GM12891 (cell line): ENCODE results near the gene FOXL1.
A peak's percentile ranks its signal among the peaks of the same experiment; 100 is the strongest.

Experiments
- DNase-seq: peaks from one replicate; pipeline ENCODE4 v3.0.0; 2011; ENCODE audit warnings: low spot score; ENCODE audit not compliant: insufficient read length
- FAIRE-seq: peaks from 2 replicates; lab custom pipeline; 2011; peaks lifted over from hg19 to GRCh38; lab: Jason Lieb, UNC
- PAX5 ChIP-seq: IDR thresholded peaks from 2 replicates; pipeline ENCODE4 v1.6.1; 2011; ENCODE audit warnings: low read length, moderate library complexity, mild to moderate bottlenecking; ENCODE audit not compliant: insufficient read depth, severe bottlenecking
- POLR2A ChIP-seq: IDR thresholded peaks from 2 replicates; pipeline ENCODE4 v1.6.1; 2011; ENCODE audit warnings: low read depth, low read length, control low read depth
- POLR2AphosphoS5 ChIP-seq: IDR thresholded peaks from 2 replicates; pipeline ENCODE4 v1.6.1; 2011; ENCODE audit warnings: low read depth, low read length, control low read depth
- POU2F2 ChIP-seq: IDR thresholded peaks from 2 replicates; pipeline ENCODE4 v1.6.1; 2011; ENCODE audit warnings: low read depth, mild to moderate bottlenecking, control low read depth, low read length, moderate library complexity
- SPI1 ChIP-seq: IDR thresholded peaks from 2 replicates; pipeline ENCODE4 v1.6.1; 2011; ENCODE audit warnings: low read depth, low read length, control low read depth
- TAF1 ChIP-seq: IDR thresholded peaks from 2 replicates; pipeline ENCODE4 v1.6.1; 2011; ENCODE audit warnings: low read depth, low read length, control low read depth

FOXL1 gene

DNA sequence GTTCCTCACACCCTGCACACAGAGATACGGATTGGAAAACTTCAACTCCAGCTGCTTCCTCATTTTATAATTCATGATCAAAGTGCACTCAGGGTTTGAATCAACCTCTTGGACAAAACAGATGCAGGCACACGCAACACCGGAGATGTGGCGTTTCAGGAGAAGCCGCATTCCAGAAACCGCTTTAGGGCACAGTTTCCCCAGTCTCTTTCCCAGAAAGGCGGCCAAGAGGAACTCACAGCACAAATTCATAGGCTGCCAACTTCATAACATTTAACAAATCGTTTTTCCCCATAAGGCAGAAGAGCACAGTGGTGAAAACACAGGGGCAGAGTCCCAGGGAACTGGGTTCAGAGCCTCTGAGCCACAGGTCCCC is 31.7 kb upstream of the FOXL1 start:
- no peak for TF ChIP-seq SPI1
- TF ChIP-seq PAX5 = no peak
- no peak for TF ChIP-seq POU2F2
- no peak for TF ChIP-seq TAF1
- no peak for TF ChIP-seq POLR2A
- TF ChIP-seq POLR2AphosphoS5 = no peak
- DNase-seq (no peak), FAIRE-seq (no peak)

- DNase-seq = no peak
- FAIRE-seq = no peak
- no peak for TF ChIP-seq SPI1
- no peak for TF ChIP-seq PAX5
- TF ChIP-seq POU2F2 = no peak
Observed at GRCh38 chr16:86547286-86547685, 31.1 kb upstream of the FOXL1 start.

DNA sequence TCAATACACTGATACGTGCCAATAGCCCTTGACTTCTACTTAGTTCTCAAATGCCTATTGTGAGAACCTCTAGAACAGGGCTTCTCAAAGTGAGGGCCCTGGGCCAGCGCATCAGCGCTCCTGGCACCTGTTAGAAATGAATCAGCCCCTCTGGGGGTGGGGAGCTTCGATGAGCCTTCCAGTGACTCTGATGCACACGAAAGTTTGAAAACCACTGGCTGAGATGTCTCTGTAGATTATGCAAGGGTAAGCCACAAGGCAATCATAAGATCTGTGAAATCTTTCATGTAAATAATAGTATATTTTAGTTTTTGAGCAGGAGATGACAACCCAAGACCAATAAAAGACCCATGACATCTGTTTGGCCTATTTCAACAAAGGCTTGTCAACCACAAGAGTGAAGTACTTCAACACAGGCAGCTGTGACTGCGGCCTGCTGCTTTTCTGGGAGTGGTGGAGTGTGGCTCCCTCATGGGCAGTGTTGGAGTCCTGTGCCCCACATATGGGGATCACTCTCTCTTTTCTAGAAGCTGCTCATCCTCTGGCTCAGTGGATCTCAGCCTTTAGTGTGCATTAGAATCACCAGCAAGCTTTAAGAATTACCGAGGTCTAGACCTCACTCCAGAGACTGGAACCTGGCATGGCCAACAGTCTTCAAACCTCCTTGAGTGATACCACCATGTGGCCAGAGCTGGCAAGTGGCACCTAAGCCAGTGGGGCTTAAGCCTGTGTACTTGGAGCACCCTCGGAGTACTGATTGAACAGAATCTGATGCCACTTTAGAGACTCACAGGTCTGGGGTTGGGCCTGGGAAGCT is 29.1 kb upstream of the FOXL1 start:
- FAIRE-seq = no peak
- DNase-seq = no peak
- no peak for TF ChIP-seq SPI1

DNA sequence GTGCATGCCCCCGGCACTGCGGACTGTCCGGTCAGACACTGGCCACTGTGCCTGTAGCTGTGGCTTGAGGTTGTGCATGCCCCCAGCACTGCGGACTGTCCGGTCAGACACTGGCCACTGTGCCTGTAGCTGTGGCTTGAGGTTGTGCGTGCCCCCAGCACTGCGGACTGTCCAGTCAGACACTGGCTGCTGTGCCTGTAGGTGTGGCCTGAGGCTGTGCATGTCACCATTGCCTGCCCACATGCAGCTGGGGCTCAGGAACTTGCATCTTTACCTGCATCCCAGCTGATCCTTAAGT is 28.5 kb upstream of the FOXL1 start:
- TF ChIP-seq PAX5 (no peak), TAF1 (no peak), POU2F2 (no peak), SPI1 (no peak), POLR2AphosphoS5 (no peak), POLR2A (no peak)
- DNase-seq = no peak
- no peak for FAIRE-seq

DNA sequence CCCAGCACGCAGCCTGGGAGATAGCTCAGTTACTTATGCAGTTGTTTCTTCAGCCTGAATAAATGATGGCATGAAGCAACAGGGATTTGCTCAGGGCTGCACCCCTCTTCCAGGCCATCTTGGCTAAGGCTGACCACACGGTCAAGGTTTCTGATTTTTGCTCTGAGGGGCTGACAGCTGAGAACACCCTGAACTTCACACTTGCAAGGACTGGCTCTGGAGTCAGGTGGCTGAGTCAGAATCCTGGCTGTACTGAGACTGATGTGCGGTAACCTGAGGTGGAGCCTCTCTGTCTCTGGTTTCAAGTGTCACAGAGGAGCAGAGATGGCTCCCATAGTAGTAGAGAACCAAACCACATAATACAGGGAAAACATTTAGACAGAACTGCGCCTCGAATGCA is 28.1 kb upstream of the FOXL1 start:
- FAIRE-seq = no peak
- no peak for TF ChIP-seq POLR2AphosphoS5
- no peak for TF ChIP-seq POLR2A
- TF ChIP-seq SPI1 = no peak
- no peak for TF ChIP-seq TAF1
- TF ChIP-seq POU2F2 = no peak
- no peak for TF ChIP-seq PAX5
- DNase-seq = no peak

DNA sequence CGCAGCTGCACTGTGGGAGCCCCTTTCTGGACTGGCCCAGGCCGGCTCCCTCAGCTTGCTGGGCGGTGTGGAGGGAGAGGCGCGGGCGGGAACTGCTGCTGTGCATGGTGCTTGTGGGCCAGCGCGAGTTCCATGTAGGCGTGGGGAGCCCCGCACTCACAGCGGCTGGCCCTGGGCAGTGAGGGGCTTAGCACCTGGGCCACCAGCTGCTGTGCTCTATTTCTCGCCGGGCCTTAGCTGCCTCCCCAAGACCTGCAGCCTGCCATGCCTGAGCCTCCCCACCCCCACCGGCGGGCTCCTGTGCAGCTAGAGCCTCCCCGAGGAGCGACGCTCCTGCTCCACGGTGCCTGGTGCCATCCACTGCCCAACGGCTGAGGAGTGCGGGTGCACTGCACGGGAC is 25.0 kb upstream of the FOXL1 start:
- DNase-seq (no peak), FAIRE-seq (no peak)
- TF ChIP-seq PAX5 (no peak), POLR2A (no peak)

GRCh38 chr16:86554599-86554916 is 23.8 kb upstream of the FOXL1 start:
- FAIRE-seq (no peak), DNase-seq (no peak)
- no peak for TF ChIP-seq POU2F2
- no peak for TF ChIP-seq POLR2AphosphoS5
- no peak for TF ChIP-seq POLR2A
- TF ChIP-seq TAF1 = no peak
- TF ChIP-seq PAX5 = no peak
- TF ChIP-seq SPI1 = no peak

- peak; percentile 99 for FAIRE-seq
Observed at GRCh38 chr16:86554917-86555703, 23.2 kb upstream of the FOXL1 start, which contains the start of gene MTHFSD. Gene MTHFSD, minus strand, starts transcription at chr16:86555235. Its CDS starts 51 bp downstream, at chr16:86555184.

DNA sequence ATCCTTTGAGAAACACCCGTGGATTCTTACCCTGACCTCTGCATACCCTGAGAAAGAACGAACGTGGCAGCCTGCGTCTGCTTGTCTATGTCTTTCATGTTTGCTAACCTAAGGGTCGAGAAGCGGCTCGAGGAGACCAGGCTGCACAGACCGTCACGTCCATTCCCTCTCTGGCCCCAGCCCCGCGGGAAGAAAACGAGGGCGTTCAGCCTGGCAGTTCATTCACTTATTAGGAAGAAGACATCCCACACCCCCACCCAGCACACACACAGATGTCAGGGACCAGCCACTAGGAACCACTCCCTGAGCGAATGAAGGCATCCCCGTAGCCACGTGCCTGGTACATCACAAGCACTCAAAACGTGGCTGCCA is 22.7 kb upstream of the FOXL1 start:
- FAIRE-seq (no peak), DNase-seq (no peak)
- TF ChIP-seq POLR2A (no peak), POLR2AphosphoS5 (no peak)

More at GRCh38 chr16:86554917-86555703, 23.2 kb upstream of the FOXL1 start, which contains the start of gene MTHFSD:
- DNase-seq = peak; percentile 97
- no peak; the same call in 1 of the 2 replicates for TF ChIP-seq TAF1
- peak; percentile 81 for TF ChIP-seq POLR2AphosphoS5
- TF ChIP-seq PAX5 = no peak
- peak; percentile 76 for TF ChIP-seq POLR2A
- no peak for TF ChIP-seq POU2F2
- no peak for TF ChIP-seq SPI1

DNA sequence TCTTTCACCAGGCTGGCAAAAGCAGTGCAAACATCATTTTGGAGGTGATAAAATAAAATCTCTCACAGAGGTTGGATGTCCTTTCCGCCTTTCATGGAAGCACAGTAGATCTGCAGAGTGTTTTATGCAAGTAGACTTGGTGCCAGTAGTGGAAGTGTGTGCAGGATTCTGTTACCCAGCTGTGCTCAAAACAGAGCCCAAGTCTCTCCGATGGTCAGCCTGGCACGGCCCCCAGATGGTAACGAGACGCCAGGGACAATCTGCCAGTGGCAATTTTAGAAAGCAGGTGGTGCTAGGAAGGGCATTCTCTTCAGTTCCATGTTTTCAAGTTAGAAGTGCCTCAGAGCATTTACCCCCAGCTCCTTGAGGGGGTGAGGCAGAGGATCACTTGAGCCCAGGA is 21.8 kb upstream of the FOXL1 start:
- TF ChIP-seq PAX5 (no peak), POLR2A (no peak), TAF1 (no peak), POLR2AphosphoS5 (no peak)
- DNase-seq = no peak
- FAIRE-seq = no peak

DNA sequence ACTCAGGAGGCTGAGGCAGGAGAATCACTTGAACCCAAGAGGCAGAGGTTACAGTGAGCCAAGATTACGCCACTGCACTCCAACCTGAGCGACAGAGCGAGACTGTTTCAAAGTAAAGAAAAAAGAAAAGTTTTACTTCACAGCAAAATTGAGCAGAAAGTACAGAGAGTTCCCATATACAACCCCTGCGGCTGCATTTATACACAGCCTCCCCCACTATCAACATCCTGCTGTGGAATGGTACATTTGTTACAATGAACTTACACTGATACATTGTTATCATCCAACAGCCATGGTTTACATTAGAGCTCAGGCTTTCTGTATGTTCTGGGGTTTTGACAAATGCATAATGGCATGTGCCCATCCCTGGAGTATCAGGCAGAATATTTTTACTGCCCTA is 20.8 kb upstream of the FOXL1 start:
- no peak for TF ChIP-seq POU2F2
- no peak for TF ChIP-seq TAF1
- no peak for TF ChIP-seq PAX5
- no peak for TF ChIP-seq POLR2AphosphoS5
- no peak for TF ChIP-seq POLR2A
- no peak for TF ChIP-seq SPI1
- DNase-seq (no peak), FAIRE-seq (no peak)
